Measurements from ENCODE around the gene CDC73. TPM values are rescaled to one million over a fixed set of nuclear protein-coding genes. Genes with fewer than 3 reads are reported as not detected.

CDC73 gene
- total RNA-seq, 5 donors from 2014 or later (not counting 1 experiment from before 2014, with no cell fraction given), result 54.1 to 64.4 (median 57.4) TPM

GRCh38 chr1:193213998-193214397 lies 92.2 kb downstream of the CDC73 start:
- ChIA-PET CTCF (no interaction called here), POLR2A (no interaction called here)
- Mint-ChIP-seq H3K4me3 (no peak overlapping the region), H3K36me3 (peaks cover 79% of the 10 kb centered on the region), H3K4me1 (peaks cover 13 to 22% (median 22%) of the 10 kb centered on the region in 3 donors), H3K27ac (peak overlapping the region in 1 of 2 donors; percentile 8), H3K27me3 (no peaks in the 10 kb centered on the region), H3K9me3 (no peaks in the 10 kb centered on the region)
- DNase-seq, result no peak
- Histone ChIP-seq H3K4me1 (ENCODE audit: control insufficient read depth in 1 of 2, extremely low read depth in 1 of 2, insufficient read depth in 2 of 2, low read length in 2 of 2) (no peaks in the 10 kb centered on the region), H3K27me3 (replicated peaks in 1 of 2; ENCODE audit: control insufficient read depth in 2 of 2, extremely low read depth in 1 of 2, insufficient read depth in 2 of 2, low read length in 1 of 2) (no peaks in the 10 kb centered on the region), H3K27ac (ENCODE audit: low read length) (no peak overlapping the region), H3K4me3 (ENCODE audit: control insufficient read depth in 1 of 2, extremely low read depth in 1 of 2, low read length in 1 of 2) (no peak overlapping the region), H3K9me3 (peaks cover 7% of the 10 kb centered on the region), H3K36me3 (ENCODE audit: control insufficient read depth in 2 of 2, extremely low read depth in 1 of 2, insufficient read depth in 1 of 2, low read length in 1 of 2) (peaks cover 0 to 30% of the 10 kb centered on the region in 2 donors)
- WGBS (ENCODE audit: insufficient coverage), result no CpG with 5 or more reads among the region's 4 CpGs
- ATAC-seq (replicated peaks in 1 of 4), result no peak

GRCh38 chr1:193216920-193217319 lies 95.1 kb downstream of the CDC73 start:
- Histone ChIP-seq H3K27ac (ENCODE audit: low read length) (no peak overlapping the region), H3K36me3 (ENCODE audit: control insufficient read depth in 2 of 2, extremely low read depth in 1 of 2, insufficient read depth in 1 of 2, low read length in 1 of 2) (peaks cover 0 to 30% of the 10 kb centered on the region in 2 donors), H3K4me3 (ENCODE audit: control insufficient read depth in 1 of 2, extremely low read depth in 1 of 2, low read length in 1 of 2) (no peak overlapping the region), H3K4me1 (ENCODE audit: control insufficient read depth in 1 of 2, extremely low read depth in 1 of 2, insufficient read depth in 2 of 2, low read length in 2 of 2) (no peaks in the 10 kb centered on the region), H3K9me3 (peaks cover 7% of the 10 kb centered on the region), H3K27me3 (replicated peaks in 1 of 2; ENCODE audit: control insufficient read depth in 2 of 2, extremely low read depth in 1 of 2, insufficient read depth in 2 of 2, low read length in 1 of 2) (no peaks in the 10 kb centered on the region)
- H3K27ac Mint-ChIP-seq, result peak overlapping the region in 1 of 2 donors; percentile 27
- ATAC-seq (replicated peaks in 1 of 4) (peak in 1 of 4 experiments; percentile 32), DNase-seq (no peak)
- WGBS (ENCODE audit: insufficient coverage), result 78% methylated on average over 4 of the region's 8 CpGs
- ChIA-PET CTCF (interaction anchor here in 1 of 2 donors (0.5 kb wide), 1 partner anchor 76 kb away, joined by 3 read pairs; no protein-coding TSS in a partner anchor), POLR2A (no interaction called here)
- peaks cover 5 to 16% (median 11%) of the 10 kb centered on the region in 3 donors for H3K4me1 Mint-ChIP-seq
- no peak overlapping the region for H3K4me3 Mint-ChIP-seq
- H3K9me3 Mint-ChIP-seq, result no peaks in the 10 kb centered on the region
- no peaks in the 10 kb centered on the region for H3K27me3 Mint-ChIP-seq
- H3K36me3 Mint-ChIP-seq, result peaks cover 74% of the 10 kb centered on the region

- Histone ChIP-seq H3K4me1 (ENCODE audit: control insufficient read depth in 1 of 2, extremely low read depth in 1 of 2, insufficient read depth in 2 of 2, low read length in 2 of 2) (no peaks in the 10 kb centered on the region), H3K27me3 (replicated peaks in 1 of 2; ENCODE audit: control insufficient read depth in 2 of 2, extremely low read depth in 1 of 2, insufficient read depth in 2 of 2, low read length in 1 of 2) (no peaks in the 10 kb centered on the region), H3K9me3 (peaks cover 5% of the 10 kb centered on the region), H3K27ac (ENCODE audit: low read length) (no peak overlapping the region), H3K36me3 (ENCODE audit: control insufficient read depth in 2 of 2, extremely low read depth in 1 of 2, insufficient read depth in 1 of 2, low read length in 1 of 2) (peaks cover 0 to 23% of the 10 kb centered on the region in 2 donors), H3K4me3 (ENCODE audit: control insufficient read depth in 1 of 2, extremely low read depth in 1 of 2, low read length in 1 of 2) (no peak overlapping the region)
- H3K4me3 Mint-ChIP-seq, result no peak overlapping the region
- ATAC-seq (replicated peaks in 1 of 4), result no peak
- H3K9me3 Mint-ChIP-seq, result no peaks in the 10 kb centered on the region
- ChIA-PET CTCF (no interaction called here), POLR2A (no interaction called here)
- H3K36me3 Mint-ChIP-seq, result peaks cover 69% of the 10 kb centered on the region
- no CpG with 5 or more reads among the region's 4 CpGs for WGBS (ENCODE audit: insufficient coverage)
- peaks cover 13 to 24% (median 22%) of the 10 kb centered on the region in 3 donors for H3K4me1 Mint-ChIP-seq
- peak overlapping the region in 1 of 2 donors; percentile 10 for H3K27ac Mint-ChIP-seq
- DNase-seq, result no peak
- no peaks in the 10 kb centered on the region for H3K27me3 Mint-ChIP-seq
These were observed 97.6 kb downstream of the CDC73 start for GRCh38 chr1:193219391-193219790.

- Histone ChIP-seq H3K27ac (ENCODE audit: low read length) (no peak overlapping the region), H3K4me3 (ENCODE audit: control insufficient read depth in 1 of 2, extremely low read depth in 1 of 2, low read length in 1 of 2) (no peak overlapping the region), H3K4me1 (ENCODE audit: control insufficient read depth in 1 of 2, extremely low read depth in 1 of 2, insufficient read depth in 2 of 2, low read length in 2 of 2) (no peaks in the 10 kb centered on the region), H3K36me3 (ENCODE audit: control insufficient read depth in 2 of 2, extremely low read depth in 1 of 2, insufficient read depth in 1 of 2, low read length in 1 of 2) (peaks cover 0 to 9% of the 10 kb centered on the region in 2 donors), H3K9me3 (no peaks in the 10 kb centered on the region), H3K27me3 (replicated peaks in 1 of 2; ENCODE audit: control insufficient read depth in 2 of 2, extremely low read depth in 1 of 2, insufficient read depth in 2 of 2, low read length in 1 of 2) (no peaks in the 10 kb centered on the region)
- H3K9me3 Mint-ChIP-seq, result peaks cover 0 to 6% (median 0%) of the 10 kb centered on the region in 3 donors
- no peak overlapping the region for H3K4me3 Mint-ChIP-seq
- H3K27ac Mint-ChIP-seq, result no peak overlapping the region
- no peak for DNase-seq
- ATAC-seq (replicated peaks in 1 of 4), result no peak
- H3K4me1 Mint-ChIP-seq, result peaks cover 32 to 43% (median 37%) of the 10 kb centered on the region in 3 donors
- H3K36me3 Mint-ChIP-seq, result peaks cover 71% of the 10 kb centered on the region
- POLR2A ChIA-PET, result no interaction called here
- H3K27me3 Mint-ChIP-seq, result no peaks in the 10 kb centered on the region
- CTCF ChIA-PET, result interaction anchor here in 1 of 2 donors (0.6 kb wide), 1 partner anchor 73 kb away, joined by 5 read pairs; no protein-coding TSS in a partner anchor
These were observed 99.8 kb downstream of the CDC73 start for GRCh38 chr1:193221651-193222050.

GRCh38 chr1:193222056-193222615 lies 100.3 kb downstream of the CDC73 start:
- CTCF ChIA-PET, result interaction anchor here in 1 of 2 donors (0.6 kb wide), 1 partner anchor 74 kb away, joined by 5 read pairs; no protein-coding TSS in a partner anchor
- H3K9me3 ChIP-seq, result no peaks in the 10 kb centered on the region
- no peak for DNase-seq
- no peaks in the 10 kb centered on the region for H3K27me3 Mint-ChIP-seq
- H3K36me3 Mint-ChIP-seq, result peaks cover 71% of the 10 kb centered on the region
- WGBS (ENCODE audit: insufficient coverage), result no CpG with 5 or more reads among the region's 8 CpGs
- H3K4me3 ChIP-seq (ENCODE audit: control insufficient read depth in 1 of 2, extremely low read depth in 1 of 2, low read length in 1 of 2), result no peak overlapping the region
- H3K27ac Mint-ChIP-seq, result no peak overlapping the region
- no peak overlapping the region for H3K4me3 Mint-ChIP-seq
- no peak overlapping the region for H3K27ac ChIP-seq (ENCODE audit: low read length)
- POLR2A ChIA-PET, result interaction anchor here (0.5 to 0.6 kb wide), 3 partner anchors 9 to 99 kb away, joined by 3 to 6 read pairs (median 3); no protein-coding TSS in a partner anchor
- H3K36me3 ChIP-seq (ENCODE audit: control insufficient read depth in 2 of 2, extremely low read depth in 1 of 2, insufficient read depth in 1 of 2, low read length in 1 of 2), result peaks cover 0 to 5% of the 10 kb centered on the region in 2 donors
- H3K4me1 Mint-ChIP-seq, result peaks cover 35 to 47% (median 42%) of the 10 kb centered on the region in 3 donors
- no peaks in the 10 kb centered on the region for H3K27me3 ChIP-seq (replicated peaks in 1 of 2; ENCODE audit: control insufficient read depth in 2 of 2, extremely low read depth in 1 of 2, insufficient read depth in 2 of 2, low read length in 1 of 2)
- H3K9me3 Mint-ChIP-seq, result peaks cover 0 to 6% (median 0%) of the 10 kb centered on the region in 3 donors
- ATAC-seq (replicated peaks in 1 of 4), result no peak
- H3K4me1 ChIP-seq (ENCODE audit: control insufficient read depth in 1 of 2, extremely low read depth in 1 of 2, insufficient read depth in 2 of 2, low read length in 2 of 2), result no peaks in the 10 kb centered on the region

- Mint-ChIP-seq H3K27me3 (no peaks in the 10 kb centered on the region), H3K36me3 (peaks cover 51% of the 10 kb centered on the region), H3K4me1 (peaks cover 20 to 33% (median 30%) of the 10 kb centered on the region in 3 donors), H3K27ac (no peak overlapping the region), H3K4me3 (no peak overlapping the region), H3K9me3 (peaks cover 0 to 6% (median 0%) of the 10 kb centered on the region in 3 donors)
- POLR2A ChIA-PET, result no interaction called here
- CTCF ChIA-PET, result no interaction called here
- no peaks in the 10 kb centered on the region for H3K27me3 ChIP-seq (replicated peaks in 1 of 2; ENCODE audit: control insufficient read depth in 2 of 2, extremely low read depth in 1 of 2, insufficient read depth in 2 of 2, low read length in 1 of 2)
- H3K4me1 ChIP-seq (ENCODE audit: control insufficient read depth in 1 of 2, extremely low read depth in 1 of 2, insufficient read depth in 2 of 2, low read length in 2 of 2), result no peaks in the 10 kb centered on the region
- no peaks in the 10 kb centered on the region for H3K9me3 ChIP-seq
- no peak for ATAC-seq (replicated peaks in 1 of 4)
- no peak overlapping the region for H3K27ac ChIP-seq (ENCODE audit: low read length)
- DNase-seq, result no peak
- no peak overlapping the region for H3K4me3 ChIP-seq (ENCODE audit: control insufficient read depth in 1 of 2, extremely low read depth in 1 of 2, low read length in 1 of 2)
- 100% methylated on average over 2 of the region's 3 CpGs for WGBS (ENCODE audit: insufficient coverage)
- peaks cover 0 to 5% of the 10 kb centered on the region in 2 donors for H3K36me3 ChIP-seq (ENCODE audit: control insufficient read depth in 2 of 2, extremely low read depth in 1 of 2, insufficient read depth in 1 of 2, low read length in 1 of 2)
These were observed 107.3 kb downstream of the CDC73 start for GRCh38 chr1:193229136-193229535.
